Astrocyte of the hippocampus (primary cell): ENCODE measurements around the gene EFCC1.

Source experiments
- DNase-seq: peaks from one replicate; pipeline ENCODE4 v3.0.0; 2011; ENCODE audit warnings: low read depth, low spot score

EFCC1 gene

DNA sequence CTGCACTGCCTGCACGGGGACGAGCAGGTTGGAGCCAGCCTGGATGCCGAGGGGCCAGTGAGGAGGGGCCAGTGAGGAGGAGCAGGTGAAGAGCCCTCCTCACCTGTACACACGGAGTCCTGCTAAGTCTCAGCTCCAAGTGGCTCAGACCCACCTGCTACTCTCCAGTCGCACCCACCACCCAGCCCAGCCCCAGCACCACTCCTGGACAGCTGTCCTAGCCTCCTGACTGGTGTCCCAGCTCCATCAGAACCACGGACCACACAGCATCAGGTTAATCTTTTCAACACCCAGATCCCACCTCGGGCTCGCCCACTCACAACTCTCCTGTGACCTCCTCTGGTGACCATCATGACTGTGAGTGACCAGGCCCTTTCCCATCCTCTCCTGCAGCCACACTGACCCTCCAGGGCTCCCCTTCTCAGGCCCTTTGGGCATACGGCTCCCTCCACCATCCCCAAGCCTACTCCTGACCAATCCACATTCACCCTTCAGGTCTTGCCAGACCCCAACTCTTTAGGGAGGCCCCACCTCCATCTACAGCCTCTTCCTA is 13.8 kb downstream of the EFCC1 start:
- DNase-seq, result no peak

DNA sequence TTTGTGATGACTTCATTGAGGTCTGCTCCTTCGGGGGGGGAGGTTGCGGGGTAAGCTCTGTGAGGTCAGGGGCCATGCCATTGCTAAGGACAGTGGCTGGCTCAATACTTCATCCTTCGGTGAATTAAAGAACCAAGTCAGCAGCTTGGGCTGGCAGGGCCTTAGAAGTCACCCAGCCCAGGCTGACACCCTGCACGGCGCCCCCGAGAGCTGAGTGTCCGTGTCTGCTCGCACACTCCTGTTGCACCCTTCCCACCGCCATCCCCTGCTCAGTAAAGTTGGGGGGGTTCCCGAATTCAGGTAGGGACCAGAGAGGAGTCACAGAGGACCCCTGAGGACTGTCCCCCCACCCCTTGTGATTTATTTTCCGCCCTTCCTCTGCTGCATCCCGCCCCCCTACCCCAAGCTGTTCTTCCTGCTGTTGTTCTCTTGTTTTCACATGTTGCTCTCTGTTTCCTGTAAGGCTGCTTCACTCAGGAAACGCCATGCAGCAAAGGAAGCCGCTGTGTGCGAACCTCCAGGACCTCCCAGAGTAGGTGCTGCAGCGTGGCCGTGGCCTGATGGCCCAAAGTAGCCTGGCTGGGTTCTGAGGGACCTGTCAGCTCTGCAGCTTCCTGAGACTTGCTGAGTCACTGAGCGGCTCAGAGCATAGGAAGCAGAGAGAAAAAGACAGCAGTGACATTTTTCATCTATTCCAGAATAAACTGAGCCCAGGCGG is 14.4 kb downstream of the EFCC1 start:
- DNase-seq, result no peak

DNA sequence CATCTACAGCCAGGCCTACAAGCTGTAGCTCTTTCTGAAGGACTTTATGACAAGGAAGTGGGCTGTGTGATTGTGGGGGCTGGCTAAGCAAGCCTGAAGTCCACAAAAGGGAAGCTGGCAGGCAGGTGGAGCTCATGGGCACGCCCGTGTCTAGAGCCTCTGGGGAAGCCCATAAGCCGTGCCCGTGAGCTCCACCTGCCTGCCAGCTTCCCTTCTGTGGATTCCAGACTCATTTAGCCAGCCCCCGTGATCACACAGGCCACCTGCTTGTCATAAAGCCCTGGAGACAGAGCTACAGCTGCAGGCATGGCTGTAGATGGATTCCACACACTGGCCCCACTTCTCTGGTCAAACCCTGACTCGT is 15.2 kb downstream of the EFCC1 start:
- no peak for DNase-seq

- no peak for DNase-seq
Observed at GRCh38 chr3:129016720-129017483, 15.8 kb downstream of the EFCC1 start.

GRCh38 chr3:129017484-129017899 is 16.4 kb downstream of the EFCC1 start:
- no peak for DNase-seq

DNA sequence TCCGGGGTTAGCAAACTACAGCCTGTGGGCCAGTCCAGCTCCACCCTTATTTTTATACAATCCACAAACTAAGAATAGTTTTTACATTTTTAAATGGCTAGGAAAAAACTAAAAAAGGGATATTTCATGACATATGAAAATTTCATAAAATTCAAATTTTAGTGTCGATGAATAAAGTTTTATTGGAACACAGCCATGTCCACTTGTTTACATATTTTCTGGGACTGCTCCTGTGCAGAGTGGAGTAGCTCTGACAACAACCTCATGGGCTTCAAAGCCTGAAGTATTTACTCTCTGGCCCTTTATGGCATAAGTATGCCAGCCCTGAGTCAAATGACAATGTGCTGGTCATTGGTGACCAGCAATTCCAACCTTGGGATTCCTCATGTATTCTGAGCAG is 17.2 kb downstream of the EFCC1 start:
- no peak for DNase-seq

DNA sequence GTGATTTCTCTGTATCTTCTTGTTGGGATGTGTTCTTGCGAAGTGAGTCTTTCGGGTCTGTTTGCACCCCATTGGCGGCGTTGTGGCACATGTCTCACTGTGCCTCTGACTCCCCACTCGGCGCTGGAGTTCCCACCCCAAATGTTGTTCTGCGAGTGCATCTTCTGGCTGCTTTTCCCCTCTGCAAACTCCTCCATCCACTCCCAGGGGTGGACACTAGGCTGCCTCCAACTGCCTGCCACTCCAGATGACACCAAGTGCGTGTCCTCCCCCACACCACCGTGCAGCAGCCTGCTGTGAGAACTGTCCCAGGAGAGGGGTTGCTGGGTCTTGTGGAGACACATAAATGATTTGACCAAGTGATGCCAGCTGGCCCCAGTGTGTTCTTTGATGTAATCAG is 17.6 kb downstream of the EFCC1 start:
- DNase-seq, result no peak

- DNase-seq, result no peak
Observed at GRCh38 chr3:129019266-129019665, 18.2 kb downstream of the EFCC1 start.

DNA sequence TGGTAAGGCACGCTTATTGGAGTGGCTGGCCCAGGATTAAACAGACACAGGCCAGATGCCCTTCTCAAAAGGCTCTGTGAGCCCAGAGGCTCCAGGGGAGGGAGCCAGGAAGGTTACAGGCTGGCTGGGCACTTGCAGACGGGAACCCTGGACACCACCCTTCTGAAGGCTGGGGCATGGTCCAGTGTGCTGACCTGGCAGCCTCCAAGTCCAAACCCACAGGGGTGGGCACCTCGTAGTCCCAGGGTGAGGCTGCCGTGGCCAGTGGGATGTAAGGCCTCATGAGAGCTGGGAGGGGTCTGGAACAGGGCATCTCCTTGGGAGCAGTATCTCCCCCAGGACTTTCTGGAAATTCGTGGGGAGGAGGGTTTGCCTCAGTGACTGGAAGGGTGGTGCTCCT is 19.6 kb downstream of the EFCC1 start:
- no peak for DNase-seq

DNA sequence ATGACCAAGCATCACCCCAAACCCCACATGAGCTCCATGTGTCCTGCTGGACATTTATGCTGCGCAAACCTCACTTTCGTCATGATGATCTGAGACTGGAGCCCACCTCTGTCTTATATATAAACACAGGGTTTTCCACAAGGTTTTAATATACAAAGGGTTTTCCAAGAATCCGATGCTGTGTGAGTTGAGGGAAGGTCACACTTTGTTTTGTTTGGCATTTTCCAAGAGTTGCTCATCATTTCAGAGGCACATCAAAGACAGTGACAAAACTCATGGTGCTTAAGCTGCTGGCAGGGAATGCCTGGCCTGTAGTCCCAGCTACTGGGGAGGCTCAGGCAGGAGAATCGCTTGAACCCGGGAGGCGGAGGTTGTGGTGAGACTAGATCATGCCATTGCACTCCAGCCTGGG is 20.0 kb downstream of the EFCC1 start:
- DNase-seq, result no peak

- DNase-seq, result no peak
Observed at GRCh38 chr3:129022114-129023007, 21.3 kb downstream of the EFCC1 start.

DNA sequence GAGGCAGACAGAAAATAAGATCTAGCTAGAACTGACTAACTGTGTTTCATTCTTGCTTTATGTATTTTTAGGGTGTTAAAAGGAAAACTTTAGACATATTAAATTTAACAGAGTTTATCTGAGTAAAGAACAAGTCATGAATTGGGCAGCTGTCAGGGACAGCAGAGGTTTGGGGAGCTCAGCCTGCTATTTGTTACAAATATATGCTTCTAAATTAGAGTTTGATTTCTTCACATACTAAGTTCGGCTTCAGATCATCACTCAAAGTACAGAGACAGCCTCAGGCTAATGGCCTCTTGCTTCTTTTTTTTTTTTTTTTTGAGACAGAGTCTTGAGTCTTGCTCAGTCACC is 21.9 kb downstream of the EFCC1 start:
- no peak for DNase-seq

GRCh38 chr3:129023909-129024308 is 22.8 kb downstream of the EFCC1 start:
- DNase-seq, result no peak

DNA sequence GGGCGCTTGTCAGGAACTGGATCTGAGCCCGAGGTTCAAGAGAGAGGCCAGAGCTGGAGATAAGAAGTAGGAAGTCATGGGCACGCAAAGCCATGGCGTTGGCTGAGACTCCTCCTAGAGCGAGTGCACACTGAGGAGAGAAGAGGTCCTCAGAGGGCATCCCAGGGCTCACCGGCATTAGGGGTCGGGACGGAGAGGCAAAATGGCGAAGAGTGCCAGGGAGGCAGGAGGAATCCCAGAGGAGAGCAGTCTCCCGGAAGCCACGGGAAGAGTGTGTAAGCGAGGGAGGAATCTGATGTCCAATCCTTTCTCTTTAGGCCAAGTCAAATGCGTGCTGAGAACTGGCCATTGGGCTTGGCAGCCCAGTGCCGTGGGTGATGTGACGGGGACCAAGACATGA is 24.0 kb downstream of the EFCC1 start:
- no peak for DNase-seq

- no peak for DNase-seq
Observed at GRCh38 chr3:129025691-129026435, 24.8 kb downstream of the EFCC1 start.

DNA sequence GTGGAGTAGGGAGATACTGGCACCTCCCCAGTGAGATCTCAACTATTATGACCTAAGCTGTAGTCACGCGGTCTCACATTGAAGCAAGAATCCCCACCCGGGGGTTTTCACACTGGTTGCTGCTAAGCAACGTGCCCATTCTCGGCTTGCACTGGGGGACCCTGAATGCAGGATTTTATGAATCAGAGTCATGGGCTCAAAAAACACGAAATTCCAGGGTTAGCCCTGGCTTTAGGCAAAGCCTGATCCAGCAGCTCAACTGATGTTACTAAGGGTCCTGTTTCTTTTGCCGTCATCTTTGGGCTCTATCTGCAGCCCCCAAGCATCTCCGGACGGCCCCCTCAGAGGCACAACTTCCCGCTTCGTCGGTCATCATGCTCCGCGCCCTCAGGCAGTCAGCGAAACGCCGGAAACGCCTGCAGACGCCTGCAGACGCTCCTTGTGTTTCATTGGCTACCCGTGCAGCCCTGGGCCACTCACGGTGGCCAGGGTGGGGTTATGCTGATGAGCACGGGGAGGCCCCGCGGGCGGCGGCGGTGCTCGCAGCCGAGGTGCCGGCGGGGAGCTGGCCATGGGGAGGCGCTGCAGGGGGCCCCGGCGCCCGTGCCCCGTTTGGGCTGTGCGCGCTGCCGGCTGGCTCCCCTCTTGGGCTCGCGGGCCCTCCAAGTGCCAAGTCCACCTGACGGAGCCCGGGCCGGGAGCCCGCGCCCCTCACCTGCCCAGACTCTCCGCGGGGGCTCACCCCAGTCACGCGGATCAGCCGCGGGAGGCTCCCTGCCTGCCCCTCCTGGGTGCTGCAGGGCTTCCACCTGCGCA is 25.8 kb downstream of the EFCC1 start:
- peak; percentile 89 for DNase-seq

GRCh38 chr3:129027544-129027880 is 26.4 kb downstream of the EFCC1 start:
- DNase-seq, result no peak

DNA sequence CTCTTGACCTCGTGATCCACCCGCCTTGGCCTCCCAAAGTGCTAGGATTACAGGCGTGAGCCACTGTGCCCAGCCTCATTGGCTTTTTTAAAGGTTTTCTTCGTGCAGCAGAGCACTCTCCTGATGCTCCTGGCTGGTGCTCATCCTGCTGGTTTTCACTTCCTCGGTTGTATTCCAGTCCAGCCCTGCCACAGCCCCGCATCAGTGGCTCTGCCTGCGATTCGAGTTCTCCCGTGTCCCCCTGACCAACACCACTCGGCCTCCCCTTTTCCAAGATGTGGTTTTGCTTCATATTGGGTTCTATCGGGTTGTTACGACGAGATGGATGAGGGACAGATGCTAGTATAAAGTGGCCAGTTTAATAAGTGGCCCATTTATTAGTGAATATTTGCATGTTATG is 27.8 kb downstream of the EFCC1 start:
- no peak for DNase-seq

GRCh38 chr3:129030611-129031010 is 29.5 kb downstream of the EFCC1 start:
- DNase-seq, result no peak

- no peak for DNase-seq
Observed at GRCh38 chr3:129031476-129032215, 30.5 kb downstream of the EFCC1 start.
